MM.1S (cell line): ENCODE measurements around the gene RAB11A.

Experiments used
- DNase-seq: peaks from one replicate; pipeline ENCODE4 v3.0.0-alpha.2; 2015
- H2AFZ ChIP-seq: fragments of 300-600 bp; sonication (generic); 2 replicates; pipeline ENCODE4 v1.6.0; 2016; ENCODE audit warnings: antibody characterized with exemption, low read length
- H3F3A ChIP-seq: fragments of 300-600 bp; sonication (generic); 2 replicates; pipeline ENCODE4 v1.6.1; 2016; ENCODE audit warnings: mild to moderate bottlenecking, antibody characterized with exemption, low read length, moderate library complexity, mixed read lengths; ENCODE audit not compliant: insufficient read depth
- H3K27ac ChIP-seq: fragments of 300-600 bp; sonication (generic); 2 replicates; pipeline ENCODE4 v1.5.1; 2016; ENCODE audit warnings: mild to moderate bottlenecking, low read length
- H3K27me3 ChIP-seq: fragments of 300-600 bp; sonication (generic); replicated peaks from 2 replicates; pipeline ENCODE4 v1.6.0; 2016; ENCODE audit warnings: low read length; ENCODE audit not compliant: insufficient read depth
- H3K36me3 ChIP-seq: fragments of 300-600 bp; sonication (generic); replicated peaks from 2 replicates; pipeline ENCODE4 v1.6.1; 2016; ENCODE audit warnings: mild to moderate bottlenecking, low read length, mixed read lengths; ENCODE audit not compliant: insufficient read depth
- H3K4me1 ChIP-seq: fragments of 300-600 bp; sonication (generic); 2 replicates; pipeline ENCODE4 v1.6.1; 2016; ENCODE audit warnings: low read length, mixed read lengths
- H3K4me2 ChIP-seq: fragments of 300-600 bp; sonication (generic); 2 replicates; pipeline ENCODE4 v1.6.0; 2016; ENCODE audit warnings: low read depth, low read length
- H3K4me3 ChIP-seq: fragments of 300-600 bp; sonication (generic); 2 replicates; pipeline ENCODE4 v1.5.1; 2016; ENCODE audit warnings: low read length, mixed read lengths
- H3K79me2 ChIP-seq: fragments of 300-600 bp; sonication (generic); 2 replicates; pipeline ENCODE4 v1.6.1; 2016; ENCODE audit warnings: mixed run types, low read length, mixed read lengths
- H3K9ac ChIP-seq: fragments of 300-600 bp; sonication (generic); 2 replicates; pipeline ENCODE4 v1.6.1; 2016; ENCODE audit warnings: low read length, mixed read lengths
- H3K9me2 ChIP-seq: fragments of 300-600 bp; sonication (generic); replicated peaks from 2 replicates; pipeline ENCODE4 v1.6.1; 2016; ENCODE audit warnings: mild to moderate bottlenecking, low read length, mixed read lengths; ENCODE audit not compliant: insufficient read depth
- H3K9me3 ChIP-seq: fragments of 300-600 bp; sonication (generic); replicated peaks from 2 replicates; pipeline ENCODE4 v1.6.1; 2016; ENCODE audit warnings: mild to moderate bottlenecking, low read length, mixed read lengths; ENCODE audit not compliant: insufficient read depth
- H4K20me1 ChIP-seq: fragments of 300-600 bp; sonication (generic); 2 replicates; pipeline ENCODE4 v1.6.1; 2016; ENCODE audit warnings: mild to moderate bottlenecking, low read length, moderate library complexity, mixed read lengths; ENCODE audit not compliant: insufficient read depth
- CTCF ChIP-seq: fragments of 300-600 bp; sonication (generic); IDR thresholded peaks from 2 replicates; pipeline ENCODE4 v1.5.1; 2016; ENCODE audit warnings: antibody characterized with exemption, low read length, mixed read lengths
- EZH2 ChIP-seq: fragments of 300-600 bp; sonication (generic); optimal IDR thresholded peaks from 2 replicates; pipeline ENCODE3; 2017; ENCODE audit warnings: low read depth, mild to moderate bottlenecking, antibody characterized with exemption, low read length, mixed read lengths
- EZH2phosphoT487 ChIP-seq: fragments of 300-600 bp; sonication (generic); IDR thresholded peaks from 2 replicates; pipeline ENCODE4 v1.6.1; 2018; ENCODE audit warnings: antibody characterized with exemption, low read length

The RAB11A gene

GRCh38 chr15:65938604-65939003, 69.3 kb downstream of the RAB11A start:
- H3K4me2 ChIP-seq, result no peak overlapping the region
- TF ChIP-seq EZH2 (no peak), CTCF (no peak), EZH2phosphoT487 (no peak)
- H3K36me3 ChIP-seq, result no peaks in the 10 kb centered on the region
- no peaks in the 10 kb centered on the region for H3K4me1 ChIP-seq
- H4K20me1 ChIP-seq, result no peaks in the 10 kb centered on the region
- no peaks in the 10 kb centered on the region for H3K9me3 ChIP-seq
- H3F3A ChIP-seq, result no peaks in the 10 kb centered on the region
- H3K4me3 ChIP-seq, result no peak overlapping the region
- no peaks in the 10 kb centered on the region for H3K27me3 ChIP-seq
- H2AFZ ChIP-seq, result no peak overlapping the region
- H3K79me2 ChIP-seq, result no peaks in the 10 kb centered on the region
- no peak overlapping the region for H3K27ac ChIP-seq
- H3K9me2 ChIP-seq, result no peaks in the 10 kb centered on the region
- H3K9ac ChIP-seq, result no peak overlapping the region
- DNase-seq, result no peak

GRCh38 chr15:65939901-65940617, 70.8 kb downstream of the RAB11A start:
- no peak for TF ChIP-seq CTCF
- no peak for TF ChIP-seq EZH2phosphoT487
- no peak for TF ChIP-seq EZH2
- H2AFZ ChIP-seq, result no peak overlapping the region
- H3K27ac ChIP-seq, result no peak overlapping the region
- DNase-seq, result no peak
- no peaks in the 10 kb centered on the region for H3K9me2 ChIP-seq
- H3K4me2 ChIP-seq, result no peak overlapping the region
- no peaks in the 10 kb centered on the region for H3K9me3 ChIP-seq
- H3K79me2 ChIP-seq, result no peaks in the 10 kb centered on the region
- no peaks in the 10 kb centered on the region for H3K36me3 ChIP-seq
- no peaks in the 10 kb centered on the region for H4K20me1 ChIP-seq
- H3K9ac ChIP-seq, result no peak overlapping the region
- H3F3A ChIP-seq, result no peaks in the 10 kb centered on the region
- no peak overlapping the region for H3K4me3 ChIP-seq
- no peaks in the 10 kb centered on the region for H3K4me1 ChIP-seq
- H3K27me3 ChIP-seq, result no peaks in the 10 kb centered on the region

GRCh38 chr15:65940618-65940909, 71.3 kb downstream of the RAB11A start:
- no peak for TF ChIP-seq EZH2phosphoT487
- no peak for TF ChIP-seq EZH2
- TF ChIP-seq CTCF, result no peak
- H2AFZ ChIP-seq, result no peak overlapping the region
- no peaks in the 10 kb centered on the region for H3K4me1 ChIP-seq
- H3K36me3 ChIP-seq, result no peaks in the 10 kb centered on the region
- H3F3A ChIP-seq, result no peaks in the 10 kb centered on the region
- no peak overlapping the region for H3K4me3 ChIP-seq
- H3K4me2 ChIP-seq, result no peak overlapping the region
- H3K79me2 ChIP-seq, result no peaks in the 10 kb centered on the region
- H3K9me3 ChIP-seq, result no peaks in the 10 kb centered on the region
- no peak overlapping the region for H3K27ac ChIP-seq
- no peak for DNase-seq
- H3K9me2 ChIP-seq, result no peaks in the 10 kb centered on the region
- no peaks in the 10 kb centered on the region for H3K27me3 ChIP-seq
- H3K9ac ChIP-seq, result no peak overlapping the region
- no peaks in the 10 kb centered on the region for H4K20me1 ChIP-seq
